Measurements from ENCODE around the gene GABRR2. TPM values are rescaled to one million over a fixed set of nuclear protein-coding genes. Genes with fewer than 3 reads are reported as not detected.

GABRR2 gene
- total RNA-seq, 3 donors from 2014 or later (not counting 1 experiment from before 2014, with no cell fraction given) = 0.57 to 2.2 (median 1.0) TPM

DNA sequence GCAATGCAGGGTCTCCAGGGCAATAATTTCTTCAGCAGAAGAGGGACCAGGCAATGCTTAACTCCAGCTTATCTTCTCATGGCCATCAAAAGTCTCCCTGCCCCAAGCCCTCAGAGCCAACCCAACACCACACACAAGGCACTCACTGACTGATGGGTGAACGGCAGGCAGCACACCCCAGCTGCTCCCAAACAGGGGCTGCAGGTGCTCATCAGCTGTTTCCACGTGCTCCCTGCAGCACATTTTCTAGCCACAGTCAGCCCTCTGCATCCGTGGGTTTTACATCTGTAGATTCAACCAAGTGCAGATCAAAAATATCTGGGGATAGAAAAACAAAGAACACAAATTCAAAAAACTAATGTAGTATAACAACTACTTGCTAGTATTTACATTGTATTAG, 94.0 kb downstream of the GABRR2 start:
- intact Hi-C loops (cut with micrococcal nuclease) = no loop called here
- H3K4me1 ChIP-seq (ENCODE audit: control insufficient read depth, insufficient read depth, low read length) = no peaks in the 10 kb centered on the region
- H3K4me3 ChIP-seq (ENCODE audit: low read length) = no peak overlapping the region
- no peak for ATAC-seq
- Mint-ChIP-seq H3K4me3 (no peak overlapping the region), H3K27ac (no peak overlapping the region), H3K27me3 (ENCODE audit: low read depth in 2 of 2) (peaks cover 8 to 9% of the 10 kb centered on the region in 2 donors), H3K36me3 (no peaks in the 10 kb centered on the region), H3K4me1 (peaks cover 0 to 7% of the 10 kb centered on the region in 2 donors), H3K9me3 (no peaks in the 10 kb centered on the region)
- no peak for DNase-seq
- no peaks in the 10 kb centered on the region for H3K36me3 ChIP-seq (ENCODE audit: control insufficient read depth, insufficient read depth, low read length)
- 16% methylated on average over 3 of the region's 3 CpGs for WGBS (ENCODE audit: insufficient coverage)
- peaks cover 2% of the 10 kb centered on the region for H3K27me3 ChIP-seq (ENCODE audit: control insufficient read depth, insufficient read depth, low read length)
- TF ChIP-seq, protein P1, sequence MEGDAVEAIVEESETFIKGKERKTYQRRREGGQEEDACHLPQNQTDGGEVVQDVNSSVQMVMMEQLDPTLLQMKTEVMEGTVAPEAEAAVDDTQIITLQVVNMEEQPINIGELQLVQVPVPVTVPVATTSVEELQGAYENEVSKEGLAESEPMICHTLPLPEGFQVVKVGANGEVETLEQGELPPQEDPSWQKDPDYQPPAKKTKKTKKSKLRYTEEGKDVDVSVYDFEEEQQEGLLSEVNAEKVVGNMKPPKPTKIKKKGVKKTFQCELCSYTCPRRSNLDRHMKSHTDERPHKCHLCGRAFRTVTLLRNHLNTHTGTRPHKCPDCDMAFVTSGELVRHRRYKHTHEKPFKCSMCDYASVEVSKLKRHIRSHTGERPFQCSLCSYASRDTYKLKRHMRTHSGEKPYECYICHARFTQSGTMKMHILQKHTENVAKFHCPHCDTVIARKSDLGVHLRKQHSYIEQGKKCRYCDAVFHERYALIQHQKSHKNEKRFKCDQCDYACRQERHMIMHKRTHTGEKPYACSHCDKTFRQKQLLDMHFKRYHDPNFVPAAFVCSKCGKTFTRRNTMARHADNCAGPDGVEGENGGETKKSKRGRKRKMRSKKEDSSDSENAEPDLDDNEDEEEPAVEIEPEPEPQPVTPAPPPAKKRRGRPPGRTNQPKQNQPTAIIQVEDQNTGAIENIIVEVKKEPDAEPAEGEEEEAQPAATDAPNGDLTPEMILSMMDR (IDR thresholded peaks at IDR 0.05) = no peak
- no peaks in the 10 kb centered on the region for H3K9me3 ChIP-seq (ENCODE audit: control insufficient read depth, insufficient read depth, low read length)
- H3K27ac ChIP-seq (ENCODE audit: low read length) = no peak overlapping the region

DNA sequence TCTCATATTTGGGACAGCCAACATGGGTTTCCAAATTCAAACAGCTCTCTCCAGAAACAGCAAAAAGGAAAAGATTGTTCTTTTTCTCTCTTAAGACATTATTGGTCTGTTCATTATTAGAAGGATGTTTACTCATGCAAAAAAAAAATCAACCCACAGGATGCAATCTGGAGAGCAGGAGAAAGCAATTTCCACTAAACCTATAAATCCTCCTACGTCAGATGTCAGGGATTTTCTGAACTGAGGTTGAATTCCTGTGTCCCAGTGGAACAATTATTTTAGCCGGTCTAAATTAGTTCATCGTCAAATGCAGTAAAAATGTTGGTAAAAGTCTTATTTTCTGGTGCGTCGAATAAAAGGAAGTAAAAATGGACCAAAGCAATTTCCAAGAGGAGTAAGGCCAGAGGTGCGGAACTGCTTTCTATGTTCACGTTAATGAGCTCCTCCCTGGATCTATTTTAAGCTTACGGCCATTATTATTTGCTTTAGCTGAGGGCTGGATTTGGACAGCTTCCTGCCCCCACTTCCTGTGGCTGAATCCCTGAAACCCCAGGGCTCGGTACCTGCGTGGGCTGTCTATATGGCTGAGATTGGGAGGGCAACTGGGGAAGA, 97.7 kb downstream of the GABRR2 start, which contains the start of gene GABRR1:
Gene GABRR1, minus strand, starts transcription at position 60 of the 612 bp plus-strand sequence. Its CDS starts 36 bp downstream, at position 24.
- H3K27ac ChIP-seq (ENCODE audit: low read length) = no peak within 1 kb of the TSS
- H3K4me3 ChIP-seq (ENCODE audit: low read length) = no peak within 1 kb of the TSS
- no peaks in the 10 kb centered on the region for H3K9me3 ChIP-seq (ENCODE audit: control insufficient read depth, insufficient read depth, low read length)
- ATAC-seq = no peak
- H3K4me1 ChIP-seq (ENCODE audit: control insufficient read depth, insufficient read depth, low read length) = no peaks in the 10 kb centered on the region
- peaks cover 0 to 7% of the 10 kb centered on the region in 2 donors for H3K4me1 Mint-ChIP-seq
- WGBS (ENCODE audit: insufficient coverage) = 39% methylated on average over 10 of the region's 10 CpGs
- no peak within 1 kb of the TSS for H3K27ac Mint-ChIP-seq
- DNase-seq = no peak
- H3K36me3 ChIP-seq (ENCODE audit: control insufficient read depth, insufficient read depth, low read length) = no peaks in the 10 kb centered on the region
- intact Hi-C loops (cut with micrococcal nuclease) = no loop called here
- peaks cover 2% of the 10 kb centered on the region for H3K27me3 ChIP-seq (ENCODE audit: control insufficient read depth, insufficient read depth, low read length)
- no peak within 1 kb of the TSS for H3K4me3 Mint-ChIP-seq
- TF ChIP-seq, protein P1 (IDR thresholded peaks at IDR 0.05) = no peak
- H3K27me3 Mint-ChIP-seq (ENCODE audit: low read depth in 2 of 2) = peaks cover 8 to 9% of the 10 kb centered on the region in 2 donors
- H3K36me3 Mint-ChIP-seq = no peaks in the 10 kb centered on the region
- H3K9me3 Mint-ChIP-seq = no peaks in the 10 kb centered on the region

DNA sequence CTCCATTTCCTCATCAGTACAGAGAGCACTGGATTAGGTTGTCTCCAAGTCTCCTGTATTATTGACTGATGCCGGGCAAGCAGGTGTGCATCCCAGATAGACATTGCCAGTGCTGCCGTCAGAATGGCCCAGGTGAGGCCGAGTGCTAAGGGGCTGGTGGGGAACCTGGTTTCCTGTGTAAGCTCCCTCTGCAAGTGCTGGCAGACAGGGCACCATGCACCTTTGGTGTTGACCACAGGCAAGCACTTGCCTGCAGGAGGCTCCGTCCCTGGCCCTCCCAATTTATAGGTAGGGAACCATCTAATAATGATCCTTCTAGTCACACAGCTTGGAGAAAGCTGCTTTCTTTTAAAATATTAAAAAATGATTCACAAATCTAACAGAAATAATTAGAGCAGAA, 98.7 kb downstream of the GABRR2 start:
- Histone ChIP-seq H3K4me1 (ENCODE audit: control insufficient read depth, insufficient read depth, low read length) (no peaks in the 10 kb centered on the region), H3K27me3 (ENCODE audit: control insufficient read depth, insufficient read depth, low read length) (peaks cover 2% of the 10 kb centered on the region), H3K36me3 (ENCODE audit: control insufficient read depth, insufficient read depth, low read length) (no peaks in the 10 kb centered on the region), H3K9me3 (ENCODE audit: control insufficient read depth, insufficient read depth, low read length) (no peaks in the 10 kb centered on the region), H3K27ac (ENCODE audit: low read length) (no peak overlapping the region), H3K4me3 (ENCODE audit: low read length) (no peak overlapping the region)
- Mint-ChIP-seq H3K9me3 (no peaks in the 10 kb centered on the region), H3K4me1 (peaks cover 0 to 7% of the 10 kb centered on the region in 2 donors), H3K27me3 (ENCODE audit: low read depth in 2 of 2) (peaks cover 8 to 9% of the 10 kb centered on the region in 2 donors), H3K4me3 (no peak overlapping the region), H3K36me3 (no peaks in the 10 kb centered on the region), H3K27ac (no peak overlapping the region)
- DNase-seq (no peak), ATAC-seq (no peak)
- intact Hi-C loops (cut with micrococcal nuclease) = no loop called here
- TF ChIP-seq, protein P1 (IDR thresholded peaks at IDR 0.05) = no peak
- WGBS (ENCODE audit: insufficient coverage) = 71% methylated on average over 4 of the region's 4 CpGs

DNA sequence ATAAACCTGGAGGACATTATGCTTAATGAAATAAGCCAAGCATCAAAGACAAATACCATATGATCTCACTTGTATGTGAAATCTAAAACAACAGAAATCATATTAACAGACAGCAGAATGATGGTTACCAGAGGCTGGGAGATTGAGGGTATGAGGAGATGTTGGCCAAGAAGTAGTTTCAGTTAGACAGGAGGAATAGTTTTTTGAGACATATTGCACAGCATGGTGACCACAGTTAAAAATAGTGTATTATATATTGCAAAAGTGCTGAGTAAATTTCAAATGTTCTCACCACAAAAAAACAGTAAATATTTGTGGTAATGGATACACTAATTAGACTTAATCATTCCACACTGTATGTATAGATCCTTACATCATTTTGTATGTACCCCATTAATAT, 99.7 kb downstream of the GABRR2 start:
- DNase-seq (no peak), ATAC-seq (no peak)
- no peaks in the 10 kb centered on the region for H3K36me3 ChIP-seq (ENCODE audit: control insufficient read depth, insufficient read depth, low read length)
- H3K27ac ChIP-seq (ENCODE audit: low read length) = no peak overlapping the region
- Mint-ChIP-seq H3K9me3 (no peaks in the 10 kb centered on the region), H3K4me1 (peaks cover 0 to 7% of the 10 kb centered on the region in 2 donors), H3K4me3 (no peak overlapping the region), H3K36me3 (no peaks in the 10 kb centered on the region), H3K27me3 (ENCODE audit: low read depth in 2 of 2) (peaks cover 5 to 8% of the 10 kb centered on the region in 2 donors), H3K27ac (no peak overlapping the region)
- no peaks in the 10 kb centered on the region for H3K4me1 ChIP-seq (ENCODE audit: control insufficient read depth, insufficient read depth, low read length)
- TF ChIP-seq, protein P1 (IDR thresholded peaks at IDR 0.05) = no peak
- H3K27me3 ChIP-seq (ENCODE audit: control insufficient read depth, insufficient read depth, low read length) = peaks cover 2% of the 10 kb centered on the region
- intact Hi-C loops (cut with micrococcal nuclease) = no loop called here
- H3K4me3 ChIP-seq (ENCODE audit: low read length) = no peak overlapping the region
- no peaks in the 10 kb centered on the region for H3K9me3 ChIP-seq (ENCODE audit: control insufficient read depth, insufficient read depth, low read length)

Measured in natural killer cell (primary cell).